ENCODE measurements around the gene USP22. TPM values are rescaled to one million over a fixed set of nuclear protein-coding genes. Genes with fewer than 3 reads are reported as not detected.

The USP22 gene
- total RNA-seq, 1 donor from 2014 or later: 235 TPM

DNA sequence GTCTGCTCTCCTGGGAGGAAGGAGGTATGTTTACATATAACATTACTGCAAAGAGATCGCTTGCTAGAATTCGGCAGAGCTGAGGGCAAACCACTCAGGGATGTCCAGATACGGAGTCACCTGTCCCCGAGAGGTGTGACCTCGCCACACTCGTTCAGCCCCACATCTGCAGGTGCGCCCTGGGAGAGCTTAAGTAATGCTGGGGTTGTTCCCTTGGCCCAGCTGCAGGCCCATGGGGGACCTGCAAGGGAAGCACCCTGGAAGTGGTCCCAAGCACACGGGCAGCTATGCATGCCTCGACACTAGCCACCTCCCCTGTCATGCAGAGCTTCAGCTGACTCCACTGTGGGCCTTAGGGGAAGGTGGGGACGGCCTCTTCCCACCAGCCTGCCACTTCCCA, 22.2 kb downstream of the USP22 start:
- DNase-seq (ENCODE audit: low read depth): no peak
- TF ChIP-seq, protein P1, sequence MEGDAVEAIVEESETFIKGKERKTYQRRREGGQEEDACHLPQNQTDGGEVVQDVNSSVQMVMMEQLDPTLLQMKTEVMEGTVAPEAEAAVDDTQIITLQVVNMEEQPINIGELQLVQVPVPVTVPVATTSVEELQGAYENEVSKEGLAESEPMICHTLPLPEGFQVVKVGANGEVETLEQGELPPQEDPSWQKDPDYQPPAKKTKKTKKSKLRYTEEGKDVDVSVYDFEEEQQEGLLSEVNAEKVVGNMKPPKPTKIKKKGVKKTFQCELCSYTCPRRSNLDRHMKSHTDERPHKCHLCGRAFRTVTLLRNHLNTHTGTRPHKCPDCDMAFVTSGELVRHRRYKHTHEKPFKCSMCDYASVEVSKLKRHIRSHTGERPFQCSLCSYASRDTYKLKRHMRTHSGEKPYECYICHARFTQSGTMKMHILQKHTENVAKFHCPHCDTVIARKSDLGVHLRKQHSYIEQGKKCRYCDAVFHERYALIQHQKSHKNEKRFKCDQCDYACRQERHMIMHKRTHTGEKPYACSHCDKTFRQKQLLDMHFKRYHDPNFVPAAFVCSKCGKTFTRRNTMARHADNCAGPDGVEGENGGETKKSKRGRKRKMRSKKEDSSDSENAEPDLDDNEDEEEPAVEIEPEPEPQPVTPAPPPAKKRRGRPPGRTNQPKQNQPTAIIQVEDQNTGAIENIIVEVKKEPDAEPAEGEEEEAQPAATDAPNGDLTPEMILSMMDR (IDR thresholded peaks at IDR 0.05; ENCODE audit: insufficient read depth, low read length, poor library complexity, severe bottlenecking): no peak
- H3K4me3 ChIP-seq (ENCODE audit: low read depth, low read length): no peak overlapping the region
- peaks cover 10% of the 10 kb centered on the region for H3K36me3 ChIP-seq (ENCODE audit: control insufficient read depth, insufficient read depth, low read length)
- H3K27me3 ChIP-seq (ENCODE audit: control insufficient read depth, insufficient read depth, low read length): no peaks in the 10 kb centered on the region

DNA sequence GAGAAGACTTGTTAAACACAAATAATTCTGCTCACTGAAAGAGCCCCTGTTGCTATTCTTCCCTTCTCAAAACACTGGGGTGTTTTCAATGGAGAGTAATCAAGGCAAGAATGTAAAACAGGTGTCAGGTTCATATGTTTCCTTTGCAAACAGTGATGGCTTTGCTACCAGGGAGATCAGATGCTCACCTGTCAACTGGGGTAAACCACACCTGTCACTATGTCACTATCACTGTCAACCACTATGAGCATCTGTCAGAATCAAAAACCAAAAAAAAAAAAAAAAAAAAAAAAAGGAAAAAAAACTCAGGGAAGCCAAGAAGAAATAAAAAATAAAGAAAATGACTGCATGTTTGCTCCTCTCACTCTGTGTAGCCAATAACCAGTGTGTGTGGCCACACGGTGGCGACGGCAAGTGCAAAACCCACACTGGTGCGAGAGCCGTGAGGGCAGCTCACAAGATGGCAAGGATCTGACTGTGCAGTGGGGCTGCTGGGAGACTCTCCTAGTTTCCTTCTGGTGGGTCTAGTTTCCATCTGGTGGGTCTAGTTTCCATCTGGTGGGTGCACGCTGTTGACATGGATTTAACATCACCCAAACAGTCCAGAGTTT, 22.7 kb downstream of the USP22 start:
- H3K36me3 ChIP-seq (ENCODE audit: control insufficient read depth, insufficient read depth, low read length): peaks cover 10% of the 10 kb centered on the region
- no peak for DNase-seq (ENCODE audit: low read depth)
- no peaks in the 10 kb centered on the region for H3K27me3 ChIP-seq (ENCODE audit: control insufficient read depth, insufficient read depth, low read length)
- no peak overlapping the region for H3K4me3 ChIP-seq (ENCODE audit: low read depth, low read length)
- TF ChIP-seq, protein P1 (IDR thresholded peaks at IDR 0.05; ENCODE audit: insufficient read depth, low read length, poor library complexity, severe bottlenecking): peak; percentile 28

DNA sequence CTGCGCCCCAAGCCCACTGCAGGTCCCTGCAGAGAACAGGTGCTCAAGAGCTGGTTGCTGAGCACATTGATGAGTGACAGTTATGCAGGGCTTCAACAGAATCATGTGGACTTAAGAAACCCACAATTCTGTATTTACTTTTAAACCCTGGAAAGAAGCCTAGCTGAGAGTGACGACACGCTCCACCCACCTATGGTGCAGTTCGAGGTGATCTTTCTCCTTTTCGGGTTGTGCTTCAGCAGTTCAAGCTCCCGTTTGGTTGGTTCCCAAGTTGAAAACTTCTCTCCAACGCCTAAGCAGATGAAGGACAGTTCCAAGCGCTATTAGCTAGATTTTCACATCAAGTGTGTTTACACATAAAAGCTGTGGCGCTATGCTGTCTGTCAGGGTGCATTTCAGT, 23.9 kb downstream of the USP22 start:
- TF ChIP-seq, protein P1 (IDR thresholded peaks at IDR 0.05; ENCODE audit: insufficient read depth, low read length, poor library complexity, severe bottlenecking): no peak
- Histone ChIP-seq H3K4me3 (ENCODE audit: low read depth, low read length) (no peak overlapping the region), H3K36me3 (ENCODE audit: control insufficient read depth, insufficient read depth, low read length) (peaks cover 10% of the 10 kb centered on the region), H3K27me3 (ENCODE audit: control insufficient read depth, insufficient read depth, low read length) (no peaks in the 10 kb centered on the region)
- no peak for DNase-seq (ENCODE audit: low read depth)

DNA sequence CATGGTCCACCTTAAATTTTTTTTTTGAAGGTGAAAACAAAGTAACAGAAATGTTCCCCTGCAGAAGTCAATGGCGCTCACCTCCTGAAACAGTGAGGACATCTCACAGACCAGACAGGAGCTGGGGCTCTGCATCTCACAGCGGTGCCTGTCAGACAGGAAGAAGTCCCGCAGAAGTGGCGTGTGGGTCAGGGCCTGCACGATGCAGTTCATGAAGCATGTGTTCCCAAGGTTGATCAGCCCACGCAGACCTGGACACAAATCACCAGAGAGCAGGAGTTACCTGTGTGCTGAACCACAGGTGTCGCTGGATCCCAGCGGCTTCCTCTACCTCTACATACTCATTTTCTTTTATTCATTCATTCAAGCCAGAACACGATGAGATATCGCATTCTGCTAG, 24.9 kb downstream of the USP22 start:
- Histone ChIP-seq H3K27me3 (ENCODE audit: control insufficient read depth, insufficient read depth, low read length) (no peaks in the 10 kb centered on the region), H3K36me3 (ENCODE audit: control insufficient read depth, insufficient read depth, low read length) (peaks cover 12% of the 10 kb centered on the region), H3K4me3 (ENCODE audit: low read depth, low read length) (no peak overlapping the region)
- TF ChIP-seq, protein P1 (IDR thresholded peaks at IDR 0.05; ENCODE audit: insufficient read depth, low read length, poor library complexity, severe bottlenecking): no peak
- no peak for DNase-seq (ENCODE audit: low read depth)

DNA sequence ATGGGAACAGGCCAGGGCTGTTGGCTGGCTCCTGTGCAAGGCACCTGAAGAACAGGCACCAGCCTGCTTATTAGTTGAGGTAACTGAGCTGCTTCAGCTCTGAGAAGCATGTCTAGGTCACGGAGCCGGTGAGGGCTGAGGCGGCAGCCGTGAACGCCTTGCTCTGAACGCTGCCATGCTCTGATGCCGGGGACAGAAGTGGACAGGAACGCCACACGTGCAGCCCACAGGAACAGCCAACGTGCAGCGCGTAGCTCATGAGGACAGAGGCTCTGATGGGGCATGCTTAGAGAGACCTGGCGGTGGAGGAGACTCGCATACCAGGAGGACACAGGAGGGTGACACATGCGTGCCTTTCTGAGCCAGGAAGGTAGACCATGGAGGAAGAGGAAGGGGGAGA, 25.6 kb downstream of the USP22 start:
- no peak for DNase-seq (ENCODE audit: low read depth)
- Histone ChIP-seq H3K27me3 (ENCODE audit: control insufficient read depth, insufficient read depth, low read length) (no peaks in the 10 kb centered on the region), H3K36me3 (ENCODE audit: control insufficient read depth, insufficient read depth, low read length) (peaks cover 13% of the 10 kb centered on the region), H3K4me3 (ENCODE audit: low read depth, low read length) (no peak overlapping the region)
- TF ChIP-seq, protein P1 (IDR thresholded peaks at IDR 0.05; ENCODE audit: insufficient read depth, low read length, poor library complexity, severe bottlenecking): no peak

DNA sequence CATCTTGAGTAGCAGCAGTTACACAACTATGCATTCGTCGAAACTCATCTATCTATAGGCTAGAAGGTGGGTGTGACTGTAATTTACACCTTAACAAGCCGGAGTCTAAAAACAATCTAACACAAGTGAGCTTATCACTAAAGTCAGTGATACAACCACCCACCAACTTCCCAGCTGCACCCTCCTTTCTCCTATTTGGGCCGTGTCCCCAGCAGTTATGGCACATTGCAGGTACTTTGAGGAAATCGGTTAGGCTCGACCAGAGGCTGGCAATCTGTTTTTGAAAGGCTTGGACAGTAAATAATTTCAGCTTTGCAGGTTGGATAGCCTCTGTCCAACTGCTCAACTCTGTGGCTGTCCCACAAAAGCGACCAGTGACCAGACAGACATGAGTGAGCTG, 26.0 kb downstream of the USP22 start:
- Histone ChIP-seq H3K4me3 (ENCODE audit: low read depth, low read length) (no peak overlapping the region), H3K36me3 (ENCODE audit: control insufficient read depth, insufficient read depth, low read length) (peaks cover 13% of the 10 kb centered on the region), H3K27me3 (ENCODE audit: control insufficient read depth, insufficient read depth, low read length) (no peaks in the 10 kb centered on the region)
- DNase-seq (ENCODE audit: low read depth): no peak
- TF ChIP-seq, protein P1 (IDR thresholded peaks at IDR 0.05; ENCODE audit: insufficient read depth, low read length, poor library complexity, severe bottlenecking): no peak

All from kidney epithelial cell (primary cell).